ENCODE measurements around the gene FRMPD4.

GRCh38 chrX:12617241-12617640, 479.0 kb downstream of the FRMPD4 start:
- TF ChIP-seq SP1 (IDR thresholded peaks at IDR 0.05): no peak
- no peak for TF ChIP-seq FOXM1 (IDR thresholded peaks at IDR 0.05; ENCODE audit: borderline replicate concordance)
- no peak for TF ChIP-seq ELF4 (IDR thresholded peaks at IDR 0.05)
- no peak for TF ChIP-seq NFRKB (IDR thresholded peaks at IDR 0.05)

All from HEK293T (cell line).